NCI-H2227 (cell line): ENCODE results near the gene DHRS2.

Source experiments
- DNase-seq: peaks from one replicate; lab custom pipeline; 2025; ENCODE audit not compliant: unreplicated experiment; lab: John Stamatoyannopoulos, UW

DHRS2 gene

GRCh38 chr14:23612354-23612732 is 23.8 kb upstream of the DHRS2 start:
- no peak for DNase-seq

- DNase-seq = no peak
Measured at GRCh38 chr14:23612802-23613201, 23.4 kb upstream of the DHRS2 start.

GRCh38 chr14:23613242-23614070 is 22.7 kb upstream of the DHRS2 start:
- no peak for DNase-seq

- no peak for DNase-seq
Measured at GRCh38 chr14:23614395-23614828, 21.8 kb upstream of the DHRS2 start.

GRCh38 chr14:23615856-23616255 is 20.3 kb upstream of the DHRS2 start:
- no peak for DNase-seq

- no peak for DNase-seq
Measured at GRCh38 chr14:23617539-23617938, 18.6 kb upstream of the DHRS2 start.

- DNase-seq = no peak
Measured at GRCh38 chr14:23618415-23618988, 17.7 kb upstream of the DHRS2 start.

- DNase-seq = no peak
Measured at GRCh38 chr14:23620177-23620702, 15.9 kb upstream of the DHRS2 start.

GRCh38 chr14:23621204-23621931 is 14.8 kb upstream of the DHRS2 start:
- no peak for DNase-seq

- DNase-seq = no peak
Measured at GRCh38 chr14:23621932-23622730, 14.0 kb upstream of the DHRS2 start.

- no peak for DNase-seq
Measured at GRCh38 chr14:23622990-23623389, 13.2 kb upstream of the DHRS2 start.

GRCh38 chr14:23623962-23624361 is 12.2 kb upstream of the DHRS2 start:
- no peak for DNase-seq

- no peak for DNase-seq
Measured at GRCh38 chr14:23624830-23625404, 11.2 kb upstream of the DHRS2 start.

- DNase-seq = no peak
Measured at GRCh38 chr14:23626946-23627345, 9.2 kb upstream of the DHRS2 start.

GRCh38 chr14:23627961-23628360 is 8.2 kb upstream of the DHRS2 start:
- no peak for DNase-seq

- no peak for DNase-seq
Measured at GRCh38 chr14:23629204-23629603, 7.0 kb upstream of the DHRS2 start.

- DNase-seq = peak; percentile 5
Measured at GRCh38 chr14:23629832-23630396, 6.2 kb upstream of the DHRS2 start.

- no peak for DNase-seq
Measured at GRCh38 chr14:23630687-23631086, 5.5 kb upstream of the DHRS2 start.

GRCh38 chr14:23631234-23631633 is 4.9 kb upstream of the DHRS2 start:
- no peak for DNase-seq
